ENCODE measurements around the gene ARL15.

DNA sequence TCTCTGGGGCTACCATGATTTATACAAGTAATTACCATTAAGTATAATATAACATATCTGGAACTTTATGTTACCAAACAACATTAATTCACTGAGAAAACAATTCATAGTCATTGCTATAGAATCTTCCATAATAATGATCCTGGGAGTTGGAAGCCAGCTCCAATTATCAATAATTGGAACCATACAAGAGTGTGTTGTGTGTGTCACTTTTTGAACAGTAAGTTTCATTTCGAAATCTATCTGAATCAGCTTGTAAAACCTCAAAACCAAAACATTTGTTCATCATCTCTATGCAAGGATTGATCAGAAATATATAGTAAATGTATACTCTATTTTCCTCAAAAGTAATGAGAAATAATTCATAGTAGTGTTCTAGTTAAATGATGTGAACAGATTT, 348.1 kb downstream of the ARL15 start:
- no peak for TF ChIP-seq YY1 (IDR thresholded peaks at IDR 0.05; ENCODE audit: low read depth)
- no peak for TF ChIP-seq RAD21 (IDR thresholded peaks at IDR 0.05; ENCODE audit: low read depth)
- TF ChIP-seq EGR1 (IDR thresholded peaks at IDR 0.05), result no peak
- TF ChIP-seq TAF1 (IDR thresholded peaks at IDR 0.05; ENCODE audit: low read depth), result no peak
- TF ChIP-seq, protein P1, sequence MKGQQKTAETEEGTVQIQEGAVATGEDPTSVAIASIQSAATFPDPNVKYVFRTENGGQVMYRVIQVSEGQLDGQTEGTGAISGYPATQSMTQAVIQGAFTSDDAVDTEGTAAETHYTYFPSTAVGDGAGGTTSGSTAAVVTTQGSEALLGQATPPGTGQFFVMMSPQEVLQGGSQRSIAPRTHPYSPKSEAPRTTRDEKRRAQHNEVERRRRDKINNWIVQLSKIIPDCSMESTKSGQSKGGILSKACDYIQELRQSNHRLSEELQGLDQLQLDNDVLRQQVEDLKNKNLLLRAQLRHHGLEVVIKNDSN (IDR thresholded peaks at IDR 0.05), result no peak
- TF ChIP-seq, protein P2, sequence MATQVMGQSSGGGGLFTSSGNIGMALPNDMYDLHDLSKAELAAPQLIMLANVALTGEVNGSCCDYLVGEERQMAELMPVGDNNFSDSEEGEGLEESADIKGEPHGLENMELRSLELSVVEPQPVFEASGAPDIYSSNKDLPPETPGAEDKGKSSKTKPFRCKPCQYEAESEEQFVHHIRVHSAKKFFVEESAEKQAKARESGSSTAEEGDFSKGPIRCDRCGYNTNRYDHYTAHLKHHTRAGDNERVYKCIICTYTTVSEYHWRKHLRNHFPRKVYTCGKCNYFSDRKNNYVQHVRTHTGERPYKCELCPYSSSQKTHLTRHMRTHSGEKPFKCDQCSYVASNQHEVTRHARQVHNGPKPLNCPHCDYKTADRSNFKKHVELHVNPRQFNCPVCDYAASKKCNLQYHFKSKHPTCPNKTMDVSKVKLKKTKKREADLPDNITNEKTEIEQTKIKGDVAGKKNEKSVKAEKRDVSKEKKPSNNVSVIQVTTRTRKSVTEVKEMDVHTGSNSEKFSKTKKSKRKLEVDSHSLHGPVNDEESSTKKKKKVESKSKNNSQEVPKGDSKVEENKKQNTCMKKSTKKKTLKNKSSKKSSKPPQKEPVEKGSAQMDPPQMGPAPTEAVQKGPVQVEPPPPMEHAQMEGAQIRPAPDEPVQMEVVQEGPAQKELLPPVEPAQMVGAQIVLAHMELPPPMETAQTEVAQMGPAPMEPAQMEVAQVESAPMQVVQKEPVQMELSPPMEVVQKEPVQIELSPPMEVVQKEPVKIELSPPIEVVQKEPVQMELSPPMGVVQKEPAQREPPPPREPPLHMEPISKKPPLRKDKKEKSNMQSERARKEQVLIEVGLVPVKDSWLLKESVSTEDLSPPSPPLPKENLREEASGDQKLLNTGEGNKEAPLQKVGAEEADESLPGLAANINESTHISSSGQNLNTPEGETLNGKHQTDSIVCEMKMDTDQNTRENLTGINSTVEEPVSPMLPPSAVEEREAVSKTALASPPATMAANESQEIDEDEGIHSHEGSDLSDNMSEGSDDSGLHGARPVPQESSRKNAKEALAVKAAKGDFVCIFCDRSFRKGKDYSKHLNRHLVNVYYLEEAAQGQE (IDR thresholded peaks at IDR 0.05; ENCODE audit: low read depth), result no peak
- TF ChIP-seq, protein P3, sequence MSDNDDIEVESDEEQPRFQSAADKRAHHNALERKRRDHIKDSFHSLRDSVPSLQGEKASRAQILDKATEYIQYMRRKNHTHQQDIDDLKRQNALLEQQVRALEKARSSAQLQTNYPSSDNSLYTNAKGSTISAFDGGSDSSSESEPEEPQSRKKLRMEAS (IDR thresholded peaks at IDR 0.05), result no peak
- TF ChIP-seq FOXM1 (IDR thresholded peaks at IDR 0.05; ENCODE audit: borderline replicate concordance, low read depth), result no peak
- no peak for TF ChIP-seq EP300 (IDR thresholded peaks at IDR 0.05; ENCODE audit: borderline replicate concordance)
- no peak for TF ChIP-seq NFIC (IDR thresholded peaks at IDR 0.05)
- no peak for TF ChIP-seq CEBPB (IDR thresholded peaks at IDR 0.05)
- TF ChIP-seq ZBTB7A (IDR thresholded peaks at IDR 0.05; ENCODE audit: low read depth), result no peak

All from Ishikawa (cell line).